Activated effector memory CD4-positive, alpha-beta T cell treated with anti-CD3 and anti-CD28 coated beads, Interleukin-2, amount 50 U/mL, for 16 hours (primary cell): ENCODE results near the gene ADH6.
"Not testable (repeated sequence)": the region's sequence is repeated elsewhere in the genome, so short reads cannot be mapped to it uniquely, and the experiment has no call there.

ENCODE experiments used
- DNase-seq: peaks from one replicate; pipeline ENCODE4 v3.0.0-alpha.2; 2020

ADH6 gene

DNA sequence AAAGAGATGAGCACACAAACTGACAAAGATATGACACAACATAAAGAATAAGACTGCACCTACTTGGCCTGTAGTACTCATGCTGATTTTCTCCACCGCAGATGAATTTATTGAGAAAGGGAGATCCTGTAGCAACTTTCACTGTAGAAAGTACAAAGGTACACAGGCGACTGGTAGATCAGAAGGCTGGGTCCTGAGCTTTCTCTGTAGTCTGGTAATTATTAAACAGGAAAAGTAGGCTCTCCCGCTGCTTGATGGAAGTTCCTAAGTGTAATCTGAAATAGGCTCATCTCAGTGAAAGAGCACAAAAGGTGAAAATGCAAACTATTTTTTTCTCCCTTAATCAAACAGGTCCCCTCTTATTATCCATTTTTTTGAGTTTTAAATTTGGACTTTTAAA lies at the start of gene ADH6:
ADH6 (minus strand) TSS at position 175 of the 400 bp plus-strand sequence; CDS start at position 81, 94 bp downstream.
- no peak for DNase-seq

DNA sequence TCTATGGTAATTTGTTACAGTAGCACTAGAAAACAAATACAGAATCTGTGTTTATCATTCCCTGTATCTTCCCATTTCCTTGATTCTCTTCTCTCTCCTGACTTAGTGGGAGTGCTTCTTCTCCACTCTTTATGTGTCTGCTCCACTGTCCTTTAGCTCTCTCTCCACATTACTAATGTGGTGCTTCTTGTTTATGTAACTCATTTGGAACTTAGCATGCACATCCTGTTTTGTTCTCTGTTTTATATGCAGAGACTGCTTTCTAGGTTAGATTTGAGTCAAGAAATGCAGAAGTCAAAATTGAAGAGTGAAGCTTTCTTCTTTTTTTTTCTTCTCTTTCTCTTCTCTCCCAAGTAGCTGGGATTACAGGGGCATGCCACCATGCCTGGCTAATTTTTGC lies 45.9 kb upstream of the ADH6 start:
- DNase-seq: no peak

GRCh38 chr4:99252746-99253145 lies 33.7 kb upstream of the ADH6 start:
- DNase-seq: no peak

- no peak for DNase-seq
These were observed 29.7 kb upstream of the ADH6 start for GRCh38 chr4:99248714-99249113.

DNA sequence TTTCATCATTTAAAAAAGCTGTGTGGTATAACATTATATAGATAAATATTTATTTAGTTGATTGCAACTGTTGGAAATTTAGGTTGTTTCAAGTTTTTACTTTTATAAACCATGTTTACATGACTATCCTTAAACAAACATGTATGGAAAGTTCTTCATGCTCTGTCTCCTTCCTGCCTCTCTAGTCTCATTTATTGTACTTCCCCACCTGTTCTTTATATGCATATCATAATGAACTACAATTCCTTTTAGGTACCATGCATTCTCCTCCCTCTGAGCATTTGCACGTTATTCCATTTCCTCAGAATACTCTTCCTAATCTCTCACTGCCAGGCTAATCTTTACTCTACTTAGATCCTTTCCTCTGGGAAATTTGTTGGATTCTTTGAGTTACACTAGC lies 16.9 kb upstream of the ADH6 start:
- no peak for DNase-seq

DNA sequence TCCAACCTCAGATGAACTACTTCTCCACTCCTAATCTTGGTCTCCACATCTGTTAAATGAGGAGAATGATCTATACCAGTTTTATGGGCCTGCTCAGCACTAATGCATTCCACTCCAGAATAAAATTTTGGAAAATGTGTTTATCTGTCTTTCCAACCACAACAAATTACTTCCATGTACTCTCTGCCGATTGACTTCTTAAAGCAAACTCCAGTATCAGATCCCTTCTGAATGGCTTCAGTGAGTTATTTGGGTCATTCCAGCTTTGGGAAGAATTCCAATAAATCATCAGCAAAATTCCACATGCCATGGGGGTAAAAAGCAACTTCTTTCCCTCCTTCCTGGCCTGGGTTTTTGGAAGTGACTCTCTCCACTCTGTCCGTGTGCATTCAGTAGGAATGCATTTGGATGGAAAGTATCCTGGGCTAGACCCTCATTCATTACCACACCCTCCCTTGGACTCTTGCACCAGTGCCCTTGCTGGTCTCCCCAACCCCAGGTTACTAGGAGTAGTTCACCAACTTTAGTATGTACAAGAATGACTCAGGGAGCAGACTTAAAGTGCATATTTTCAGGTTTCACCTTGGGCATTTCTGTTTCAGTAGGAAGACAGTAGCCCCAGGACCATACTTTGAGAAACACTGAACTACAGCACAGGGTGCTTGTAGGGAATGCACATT lies 15.4 kb upstream of the ADH6 start:
- no peak for DNase-seq

- DNase-seq: not testable (repeated sequence)
These were observed 14.4 kb upstream of the ADH6 start for GRCh38 chr4:99233397-99233796.

- not testable (repeated sequence) for DNase-seq
These were observed 9.7 kb upstream of the ADH6 start for GRCh38 chr4:99228706-99229105.

- DNase-seq: not testable (repeated sequence)
These were observed 8.6 kb upstream of the ADH6 start for GRCh38 chr4:99227646-99228045.

- no peak for DNase-seq
These were observed 2.9 kb upstream of the ADH6 start for GRCh38 chr4:99221980-99222379.

- no peak for DNase-seq
These were observed 433 bp upstream of the ADH6 start for GRCh38 chr4:99219479-99219878.

- no peak for DNase-seq
These were observed 3.5 kb downstream of the ADH6 start for GRCh38 chr4:99215521-99215920.

DNA sequence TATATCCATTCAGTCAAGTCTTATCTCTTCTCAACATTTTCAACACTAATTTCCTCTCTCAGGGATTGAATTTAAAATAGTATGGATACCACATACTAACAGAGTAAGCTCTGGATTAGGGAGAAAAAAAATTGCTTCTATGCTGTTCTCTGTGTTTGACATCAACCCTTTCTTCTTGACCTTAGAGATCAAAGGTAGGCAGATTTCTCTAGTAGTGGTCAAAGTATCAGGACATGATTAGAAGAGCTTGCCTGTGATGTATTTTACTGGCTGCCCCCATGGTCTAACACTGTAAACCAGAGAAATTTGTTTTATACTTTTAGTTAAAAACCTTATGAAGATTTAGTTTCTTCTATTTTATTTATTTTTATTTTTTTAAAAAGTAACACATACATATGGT lies 8.3 kb downstream of the ADH6 start:
- DNase-seq: no peak

- DNase-seq: no peak
These were observed 9.4 kb downstream of the ADH6 start for GRCh38 chr4:99209671-99210070.

DNA sequence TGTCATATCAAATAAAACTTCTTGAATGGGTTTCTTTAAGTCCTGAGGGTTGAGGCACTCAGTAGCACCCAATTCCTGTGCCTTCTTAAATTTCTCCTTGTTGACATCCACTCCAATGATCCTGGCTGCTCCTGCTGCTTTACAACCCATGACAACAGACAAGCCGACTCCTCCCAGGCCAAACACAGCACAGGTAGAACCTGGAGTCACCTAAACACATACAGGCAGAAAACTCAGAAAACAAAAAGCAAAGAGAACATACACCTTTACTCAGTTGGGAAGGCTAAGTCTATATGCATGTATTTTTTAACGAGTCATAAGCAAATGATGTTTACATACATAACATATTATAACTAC lies 10.3 kb downstream of the ADH6 start:
- no peak for DNase-seq

DNA sequence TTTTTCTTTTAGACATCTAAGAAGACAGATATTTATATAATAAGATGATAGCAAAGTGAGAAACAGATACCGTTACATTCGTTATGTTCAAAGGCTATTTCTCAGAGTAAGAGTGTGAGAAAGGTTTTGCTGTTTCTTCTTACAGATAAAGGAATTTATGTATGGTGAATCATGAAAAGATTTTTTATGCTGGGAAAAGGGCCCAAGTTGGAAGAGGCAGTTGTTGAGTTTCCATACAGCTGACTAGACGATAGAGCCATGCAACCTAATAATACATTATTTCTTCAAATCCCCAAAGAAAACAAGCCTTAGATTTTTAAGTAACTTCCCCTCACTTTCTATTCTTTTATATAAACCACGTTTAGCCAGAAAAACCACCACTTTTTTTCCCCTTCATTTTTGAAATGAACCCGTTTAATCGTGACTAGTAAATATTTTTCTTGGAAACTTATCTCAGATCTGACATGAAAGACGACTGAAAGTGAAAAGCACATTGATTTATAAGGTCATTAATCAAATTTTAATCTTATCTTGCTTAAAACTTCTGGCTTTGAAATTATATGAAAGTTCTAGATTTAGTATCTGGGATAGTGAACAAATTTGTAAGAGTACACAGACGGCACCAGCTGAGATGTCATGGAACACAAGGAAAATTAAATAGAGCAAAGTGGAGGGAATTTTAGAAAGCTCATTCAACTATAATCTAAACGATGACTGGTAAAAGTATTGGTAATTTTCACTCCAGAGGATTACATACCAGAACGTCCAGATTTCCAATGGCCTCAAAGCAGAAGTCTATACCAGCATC lies 10.9 kb downstream of the ADH6 start:
- no peak for DNase-seq

DNA sequence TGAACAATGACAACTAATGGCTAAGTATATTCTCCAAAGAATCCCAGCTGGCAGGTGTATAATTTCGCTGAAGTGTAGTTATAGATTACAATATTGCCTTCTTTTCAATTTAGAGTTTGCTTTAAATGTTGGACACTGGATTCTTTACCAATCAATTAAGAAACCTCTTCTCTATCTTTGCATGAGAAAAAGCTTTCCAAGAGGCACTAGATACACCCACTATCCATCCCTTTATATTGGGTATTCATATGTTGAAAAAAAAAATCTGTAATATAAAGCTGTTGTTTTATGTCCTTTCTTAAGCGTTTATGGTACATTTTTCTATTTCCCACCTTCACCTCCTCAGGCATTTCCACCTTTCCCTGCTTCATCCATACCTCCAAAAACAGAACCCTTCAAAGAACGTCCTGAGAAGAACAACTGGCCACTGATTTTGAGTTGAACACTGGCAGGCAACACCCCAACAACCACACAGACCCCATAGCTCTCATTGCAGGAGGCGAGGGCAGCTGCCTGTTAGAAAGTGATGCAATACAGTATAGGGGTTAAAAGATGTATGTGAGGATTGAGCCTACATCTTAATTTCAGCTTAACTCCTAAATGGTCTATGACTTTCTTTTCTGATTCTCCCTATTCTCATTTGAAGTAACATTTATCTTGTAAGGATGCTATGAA lies 11.8 kb downstream of the ADH6 start:
- DNase-seq: no peak

DNA sequence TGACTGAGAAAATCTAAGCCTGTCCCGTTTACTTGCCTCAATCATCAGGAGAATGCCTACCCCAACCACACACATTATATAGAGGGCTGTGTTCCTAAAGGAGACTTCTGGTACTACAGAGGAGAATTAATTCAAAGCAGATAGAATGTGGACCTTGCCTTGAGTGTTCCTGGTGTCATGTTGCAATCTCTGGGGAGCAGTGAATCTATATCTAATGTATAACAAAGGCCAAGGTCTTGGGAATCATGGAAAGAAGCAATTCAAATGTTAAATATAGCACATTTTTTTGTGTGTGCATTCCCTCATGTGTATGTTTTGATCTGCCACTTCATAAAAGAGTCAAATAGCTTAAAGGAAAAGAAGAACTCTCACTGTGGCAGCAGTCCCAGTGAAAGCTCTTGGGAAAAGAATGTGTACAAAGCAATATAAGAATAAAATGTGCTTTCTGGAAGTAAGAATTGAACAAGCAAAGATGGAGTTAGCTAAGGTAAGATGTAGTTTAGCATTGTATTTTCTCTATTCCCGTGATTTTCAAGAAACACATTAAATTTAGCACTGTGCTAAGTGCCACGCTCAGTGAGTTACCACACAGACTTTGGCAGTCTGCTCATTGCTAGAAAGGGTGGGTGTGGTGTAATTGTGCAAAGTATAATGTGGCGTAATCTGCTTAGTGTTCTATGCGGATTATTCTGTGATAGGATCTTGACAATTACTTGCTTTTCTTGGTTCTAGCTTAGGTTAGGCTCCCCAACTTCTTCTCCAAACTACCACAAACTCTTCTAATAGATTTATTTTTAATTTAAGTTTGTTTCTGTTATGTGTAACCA lies 13.7 kb downstream of the ADH6 start:
- DNase-seq: no peak

DNA sequence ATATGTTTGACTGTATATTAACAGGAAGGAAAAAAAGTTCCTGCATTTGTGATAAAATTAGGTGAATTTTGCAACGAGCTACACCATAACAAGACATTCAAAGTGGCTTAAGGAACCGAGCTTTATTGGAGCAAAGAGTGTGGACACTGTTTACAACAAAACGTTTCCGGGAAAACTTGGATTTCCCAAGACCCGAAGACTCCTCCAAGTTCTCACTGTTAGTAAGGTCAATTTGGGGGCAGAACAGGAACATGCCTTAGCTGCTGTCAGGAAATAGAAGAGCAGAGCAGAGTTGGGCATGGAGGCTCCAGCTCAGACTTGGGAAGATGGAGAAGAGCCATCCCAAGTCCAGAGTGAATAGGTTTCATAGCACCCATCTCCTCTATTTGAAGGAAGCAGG lies 16.5 kb downstream of the ADH6 start:
- no peak for DNase-seq

DNA sequence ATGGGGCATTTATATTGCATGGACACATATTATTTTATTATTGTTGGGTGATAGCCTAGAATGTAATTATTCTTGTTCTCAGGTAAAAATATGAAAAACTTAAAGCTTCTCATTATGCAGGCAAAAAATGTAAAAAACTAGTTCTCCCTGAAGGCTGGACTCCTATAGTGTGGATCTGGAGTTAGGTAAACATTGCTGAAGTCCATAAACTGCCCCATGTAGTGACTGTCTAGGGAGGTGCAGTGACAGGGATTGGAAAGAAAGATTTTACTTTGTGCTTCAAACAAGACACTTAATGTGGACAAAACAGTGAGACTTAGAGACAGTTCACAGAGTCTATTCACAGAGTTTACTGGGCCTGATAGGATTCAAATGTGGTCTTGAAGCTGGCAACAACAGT lies 17.0 kb downstream of the ADH6 start:
- no peak for DNase-seq

- no peak for DNase-seq
These were observed 17.4 kb downstream of the ADH6 start for GRCh38 chr4:99201690-99202089.

- DNase-seq: no peak
These were observed 18.9 kb downstream of the ADH6 start for GRCh38 chr4:99200138-99200537.

GRCh38 chr4:99190336-99190735 lies 28.7 kb downstream of the ADH6 start:
- DNase-seq: no peak
